ENCODE results near the gene CTCFL.
"Not testable (repeated sequence)": the region's sequence is repeated elsewhere in the genome, so short reads cannot be mapped to it uniquely, and the experiment has no call there.

The CTCFL gene

GRCh38 chr20:57481281-57481711, 43.6 kb downstream of the CTCFL start:
- DNase-seq (ENCODE audit: low read depth), result no peak

- DNase-seq (ENCODE audit: low read depth), result no peak
Observed at GRCh38 chr20:57480444-57481160, 44.3 kb downstream of the CTCFL start.

DNA sequence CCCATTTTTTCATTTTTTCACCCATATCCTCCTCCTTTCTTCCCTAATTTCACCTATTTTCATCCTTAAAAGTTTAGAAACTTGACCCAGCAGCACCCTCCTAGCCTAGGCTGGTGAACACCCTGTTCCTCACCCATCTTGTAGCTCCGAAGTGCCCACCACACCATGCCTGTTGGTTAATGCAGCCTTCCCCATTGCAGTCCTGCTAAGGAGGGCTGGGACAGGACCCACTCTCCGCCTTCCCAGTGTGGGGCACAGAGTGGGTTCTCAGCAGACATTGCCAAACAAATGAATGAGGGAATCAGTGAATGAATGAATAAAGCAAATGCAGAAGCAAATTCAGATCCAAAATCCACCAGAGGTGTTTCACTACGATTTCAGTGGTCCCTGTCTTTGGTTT, 45.7 kb downstream of the CTCFL start:
- DNase-seq (ENCODE audit: low read depth), result no peak

GRCh38 chr20:57478176-57478575, 46.8 kb downstream of the CTCFL start:
- DNase-seq (ENCODE audit: low read depth), result no peak

GRCh38 chr20:57476641-57477461, 48.1 kb downstream of the CTCFL start:
- DNase-seq (ENCODE audit: low read depth), result no peak

DNA sequence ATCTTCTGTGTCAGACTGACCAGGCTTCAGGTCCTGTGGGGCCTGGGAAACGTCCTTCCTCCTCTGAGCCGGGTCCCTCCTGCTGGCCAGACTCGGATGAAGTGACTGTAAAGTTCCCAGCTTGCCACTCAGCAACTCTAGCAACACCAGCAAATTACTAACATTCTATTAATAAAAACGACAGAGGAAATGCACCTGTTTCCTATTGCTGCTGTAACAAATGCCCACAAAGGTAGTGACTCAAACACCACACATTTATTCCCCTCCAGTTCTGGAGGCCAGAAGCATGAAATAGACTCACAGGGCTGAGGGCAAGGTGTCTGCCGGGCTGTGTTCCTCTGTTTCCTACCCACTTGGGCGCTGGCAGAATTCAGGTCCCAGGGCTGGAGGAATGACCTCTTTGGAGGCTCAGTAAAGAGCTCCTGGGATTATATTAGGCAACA, 48.8 kb downstream of the CTCFL start:
- no peak for DNase-seq (ENCODE audit: low read depth)

DNA sequence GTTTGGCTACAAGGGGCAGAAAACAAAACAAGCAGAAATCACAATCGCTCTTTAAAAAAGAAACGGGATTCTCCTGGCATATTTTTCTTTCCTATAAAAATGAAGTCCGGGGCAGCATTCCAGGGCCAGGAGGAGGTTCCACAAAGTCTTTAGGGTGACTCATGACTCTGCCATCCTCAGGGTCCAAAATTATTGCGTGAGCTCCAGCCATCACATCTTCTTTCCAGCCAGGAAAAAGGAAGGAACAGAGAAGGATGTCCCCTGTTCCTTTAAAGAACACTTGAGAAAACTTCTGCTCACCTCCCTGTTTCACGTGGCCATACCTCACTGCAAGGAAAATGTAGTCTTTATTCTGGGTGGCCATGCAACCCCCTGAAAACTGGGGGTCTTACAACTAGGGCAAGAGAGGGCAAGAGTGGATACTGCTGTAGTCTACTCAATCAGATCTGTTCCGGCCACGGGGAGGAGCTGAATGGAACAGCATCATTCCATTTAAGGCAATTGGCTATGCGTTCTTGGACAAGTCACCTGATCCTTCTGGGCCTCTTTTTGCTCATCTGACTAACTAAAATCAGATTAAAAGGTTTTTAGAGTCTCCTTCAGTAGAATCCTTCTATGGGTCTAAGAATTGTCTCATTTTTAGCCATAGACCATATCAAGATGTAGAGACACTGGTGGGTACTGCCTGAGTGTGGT, 49.4 kb downstream of the CTCFL start:
- DNase-seq (ENCODE audit: low read depth), result no peak

DNA sequence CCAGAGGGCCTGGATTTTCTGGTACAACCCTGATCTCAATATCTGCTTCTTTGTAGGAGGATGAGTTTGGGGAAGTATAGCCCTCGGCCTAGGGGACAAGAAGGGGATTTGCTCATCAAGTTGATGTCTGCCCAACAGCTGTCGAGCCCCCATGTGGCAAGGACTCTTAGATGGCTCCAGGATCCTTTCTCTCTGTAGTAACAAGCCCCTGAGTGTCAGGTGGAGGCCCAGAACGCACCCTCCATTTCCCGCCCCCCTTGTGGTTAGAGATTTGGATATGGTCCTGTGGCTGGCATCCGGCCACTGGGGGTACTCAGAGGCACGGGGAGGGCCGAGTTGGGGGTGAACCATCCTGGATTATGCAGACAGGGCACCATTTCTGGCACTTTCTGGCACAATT, 50.1 kb downstream of the CTCFL start:
- DNase-seq (ENCODE audit: low read depth), result no peak

DNA sequence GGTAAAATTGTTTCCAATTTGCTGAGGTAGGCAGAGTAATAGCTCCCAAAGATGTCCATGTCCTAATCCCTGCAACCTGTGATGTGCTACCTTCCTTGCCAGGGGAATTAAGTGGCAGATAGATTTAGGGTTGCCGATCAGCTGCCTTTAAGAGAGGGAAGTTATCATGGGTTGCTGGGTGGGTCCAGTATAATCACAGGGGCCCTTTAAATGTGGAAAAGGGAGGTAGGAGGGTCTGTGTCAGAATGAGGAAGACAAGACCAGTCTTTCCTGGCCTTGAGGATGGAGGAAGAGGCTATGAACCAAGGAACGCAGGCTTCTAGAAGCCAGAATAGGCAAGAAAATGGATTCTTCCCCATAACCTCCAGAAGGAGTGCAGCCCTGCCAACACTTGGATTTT, 50.7 kb downstream of the CTCFL start:
- DNase-seq (ENCODE audit: low read depth), result no peak

GRCh38 chr20:57473246-57474048, 51.5 kb downstream of the CTCFL start:
- DNase-seq (ENCODE audit: low read depth), result no peak

DNA sequence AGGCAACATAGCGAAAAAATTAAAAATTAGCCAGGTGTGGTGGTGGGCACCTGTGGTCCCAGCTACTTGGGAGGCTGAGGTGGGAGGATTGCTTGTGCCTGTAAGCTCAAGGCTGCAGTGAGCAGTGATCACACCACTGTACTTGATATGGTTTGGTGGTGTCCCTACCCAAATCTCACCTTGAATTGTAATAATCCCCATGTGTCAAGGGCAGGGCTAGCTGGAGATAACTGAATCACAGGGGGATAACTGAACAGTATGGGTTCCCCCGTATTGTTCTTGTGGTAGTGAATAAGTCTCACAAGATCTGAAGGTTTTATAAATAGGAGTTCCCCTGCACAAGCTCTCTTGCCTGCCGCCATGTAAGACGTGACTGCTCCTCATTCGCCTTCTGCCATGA, 52.5 kb downstream of the CTCFL start:
- DNase-seq (ENCODE audit: low read depth), result not testable (repeated sequence)

DNA sequence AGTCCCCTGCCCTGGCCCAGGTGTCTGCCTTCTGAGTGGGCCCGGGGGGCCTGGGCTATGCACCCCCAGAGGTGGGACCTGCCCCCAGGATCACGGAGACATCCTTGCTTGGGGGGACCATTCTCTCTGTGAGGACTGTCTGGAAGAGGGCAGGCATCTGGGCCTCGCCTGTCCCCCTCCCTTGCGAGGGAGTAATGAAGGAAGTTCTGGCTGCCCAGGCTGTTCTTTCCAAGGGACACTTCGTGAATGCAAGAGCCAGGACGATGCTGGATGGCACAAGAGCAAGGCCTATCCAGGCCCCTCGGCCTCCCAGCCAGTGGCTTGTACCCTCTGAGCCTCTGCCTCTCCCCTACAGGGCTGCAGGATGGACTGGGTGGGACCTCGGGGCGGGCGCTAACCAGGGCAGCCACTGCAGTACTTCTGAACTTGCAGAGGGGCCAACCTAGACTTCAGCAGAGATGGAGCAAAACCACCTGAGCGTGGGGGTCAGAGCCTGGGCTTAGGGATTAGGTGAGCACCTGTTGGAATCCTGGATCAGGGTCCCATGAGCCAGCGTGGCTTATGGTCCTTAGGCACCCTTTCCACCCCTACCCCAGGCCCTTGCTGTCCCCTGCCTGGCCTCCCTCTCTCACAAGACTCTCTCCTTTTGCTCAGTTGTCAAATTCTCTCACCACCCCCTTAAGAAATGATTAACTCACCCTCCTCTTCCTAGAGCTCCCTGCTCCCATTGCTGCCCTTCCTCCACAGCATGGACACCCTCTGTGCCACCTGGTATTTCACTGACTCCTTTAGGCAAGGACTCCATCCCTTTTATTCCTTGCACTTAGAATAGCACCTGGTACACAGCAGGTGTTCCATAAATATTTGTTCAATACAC, 53.2 kb downstream of the CTCFL start:
- DNase-seq (ENCODE audit: low read depth), result no peak

GRCh38 chr20:57470666-57471495, 54.1 kb downstream of the CTCFL start:
- no peak for DNase-seq (ENCODE audit: low read depth)

GRCh38 chr20:57470212-57470522, 54.8 kb downstream of the CTCFL start:
- DNase-seq (ENCODE audit: low read depth), result no peak

DNA sequence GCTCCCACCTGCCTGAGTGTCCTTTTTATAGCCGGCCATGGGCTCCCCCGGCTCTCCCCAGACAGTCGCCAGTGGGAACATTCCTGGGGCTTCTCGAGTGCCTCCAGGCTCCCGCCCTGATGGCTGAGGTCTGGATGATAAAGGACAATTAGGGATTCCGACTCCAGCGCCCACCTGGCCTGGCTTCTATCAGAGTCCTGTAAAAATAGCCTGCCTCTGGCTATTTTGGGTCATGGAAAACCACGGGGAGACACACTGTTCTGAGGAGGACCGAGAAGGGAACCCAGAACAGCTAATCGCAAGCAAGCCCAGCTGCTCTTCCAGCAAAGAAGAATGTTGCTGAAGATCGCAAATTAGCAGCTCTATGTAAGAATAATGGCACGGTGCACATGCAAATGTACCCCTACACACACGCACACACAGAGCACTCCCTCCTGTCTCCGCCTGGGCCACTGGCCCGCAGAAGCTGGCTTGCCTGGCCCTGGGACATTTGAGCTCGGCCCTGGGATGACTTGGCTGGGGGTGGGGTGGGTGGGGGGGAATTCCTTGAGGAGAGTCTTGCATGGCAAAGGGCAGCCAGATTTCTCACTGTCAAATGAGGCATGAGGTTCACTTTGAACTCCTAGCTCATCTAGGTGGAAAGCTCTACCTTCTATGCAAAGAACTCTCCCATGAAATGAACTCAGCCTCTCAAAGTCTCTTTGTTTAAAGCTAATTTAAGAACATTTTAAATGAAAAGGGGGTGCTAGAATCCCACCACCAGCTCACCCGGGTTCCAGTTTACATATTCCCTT, 55.3 kb downstream of the CTCFL start:
- no peak for DNase-seq (ENCODE audit: low read depth)

DNA sequence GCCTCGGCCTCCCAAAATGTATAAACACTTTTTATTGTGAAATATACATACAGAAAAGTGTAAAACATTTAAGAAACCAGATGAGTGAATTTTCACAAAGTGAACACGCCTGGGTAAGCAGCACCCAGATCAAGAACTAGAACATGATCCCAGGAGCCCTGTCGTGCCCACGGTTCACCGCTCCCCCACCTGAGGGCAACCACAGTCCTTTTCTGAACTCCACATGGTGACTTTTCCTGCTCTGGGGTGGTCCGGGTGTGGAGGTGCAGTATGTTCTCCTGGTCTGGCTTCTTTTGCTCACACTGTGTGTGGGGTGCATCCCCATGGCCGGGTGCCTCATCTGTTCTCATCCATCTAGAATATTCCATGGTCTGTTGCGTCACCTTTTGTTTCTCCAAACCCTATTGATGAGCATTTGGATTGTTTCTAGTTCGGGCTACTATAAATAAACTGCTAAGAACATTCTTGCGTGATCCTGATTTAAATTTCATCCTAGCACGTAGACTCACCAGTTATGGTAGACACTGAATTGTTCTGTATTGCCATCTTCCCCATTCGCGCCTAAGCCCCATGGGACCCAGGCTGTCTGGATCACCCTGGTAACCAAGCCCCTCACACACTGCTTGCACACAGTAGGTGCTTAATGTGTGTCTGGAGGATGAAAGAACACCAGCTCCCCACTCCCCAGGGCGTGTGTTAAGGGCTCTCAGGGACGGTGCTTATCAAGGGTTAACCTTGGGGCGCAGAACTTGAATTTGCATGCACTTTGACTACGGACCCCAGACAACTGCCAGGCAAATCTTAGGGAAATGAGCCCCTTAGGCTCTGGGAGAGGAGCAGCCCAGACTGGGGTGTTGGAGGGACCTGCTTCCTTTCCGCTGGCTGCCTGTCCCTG, 56.2 kb downstream of the CTCFL start:
- no peak for DNase-seq (ENCODE audit: low read depth)

- no peak for DNase-seq (ENCODE audit: low read depth)
Observed at GRCh38 chr20:57467742-57468141, 57.2 kb downstream of the CTCFL start.

- no peak for DNase-seq (ENCODE audit: low read depth)
Observed at GRCh38 chr20:57465943-57466342, 59.0 kb downstream of the CTCFL start.

All from stromal cell of bone marrow (primary cell).